ENCODE results near the gene DLG4. TPM values are rescaled to one million over a fixed set of nuclear protein-coding genes. Genes with fewer than 3 reads are reported as not detected.

The DLG4 gene
- 131 TPM for total RNA-seq

GRCh38 chr17:7219812-7220592 lies at the start of gene DLG4, which contains the start of gene ACADVL:
TSS of gene DLG4 (minus strand) at chr17:7219836.
TSS of gene ACADVL (plus strand) at chr17:7219938. CDS start at chr17:7219985, 47 bp downstream.
- peak; percentile 81 for DNase-seq

- no peak for DNase-seq
Observed at GRCh38 chr17:7266784-7267183, 47.1 kb upstream of the DLG4 start.

GRCh38 chr17:7263801-7264078 lies 44.1 kb upstream of the DLG4 start:
- DNase-seq = no peak

GRCh38 chr17:7262935-7263800 lies 43.5 kb upstream of the DLG4 start:
- DNase-seq = no peak

GRCh38 chr17:7262192-7262934 lies 42.7 kb upstream of the DLG4 start, which contains the start of gene CLDN7:
TSS of gene CLDN7 (minus strand) at chr17:7262478. CDS start at chr17:7262043, 435 bp downstream.
- no peak for DNase-seq

DNA sequence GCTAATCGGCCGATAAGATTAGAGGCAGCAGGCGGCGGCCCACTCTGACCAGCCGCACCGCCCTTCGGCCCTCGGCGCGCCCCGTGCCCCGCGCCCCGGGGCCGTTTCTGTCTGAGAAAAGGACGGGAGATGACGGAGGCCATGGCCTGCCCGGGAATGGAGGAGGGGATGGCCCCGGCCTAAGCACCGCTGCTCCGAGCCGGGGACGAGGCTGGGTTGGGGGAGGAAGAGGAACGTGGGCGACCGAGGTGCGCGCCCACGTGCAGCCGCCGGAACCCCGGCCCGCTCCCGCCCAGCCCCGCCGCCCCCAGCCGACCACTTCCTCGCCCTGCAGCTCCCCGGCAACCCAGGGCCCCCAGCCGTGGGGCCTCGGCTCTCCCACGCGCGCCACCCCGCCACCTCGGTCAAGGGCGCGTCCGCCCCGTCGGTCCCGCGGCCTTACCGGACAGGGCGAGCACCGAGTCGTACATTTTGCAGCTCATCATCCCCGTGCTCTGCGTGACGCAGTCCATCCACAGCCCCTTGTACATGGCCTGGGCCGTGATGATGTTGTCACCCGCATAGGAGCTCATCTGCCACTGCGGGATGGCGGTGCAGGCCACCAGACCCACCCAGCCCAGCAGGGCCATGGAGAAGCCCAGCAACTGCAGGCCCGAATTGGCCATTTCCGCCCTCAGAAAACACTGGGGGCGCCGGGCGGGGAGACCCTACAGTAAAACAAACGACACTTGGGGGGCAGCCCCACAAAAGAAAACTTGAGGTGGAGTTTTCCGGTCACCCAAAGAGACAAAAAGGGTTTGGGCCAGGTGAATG lies 41.9 kb upstream of the DLG4 start:
- no peak for DNase-seq

DNA sequence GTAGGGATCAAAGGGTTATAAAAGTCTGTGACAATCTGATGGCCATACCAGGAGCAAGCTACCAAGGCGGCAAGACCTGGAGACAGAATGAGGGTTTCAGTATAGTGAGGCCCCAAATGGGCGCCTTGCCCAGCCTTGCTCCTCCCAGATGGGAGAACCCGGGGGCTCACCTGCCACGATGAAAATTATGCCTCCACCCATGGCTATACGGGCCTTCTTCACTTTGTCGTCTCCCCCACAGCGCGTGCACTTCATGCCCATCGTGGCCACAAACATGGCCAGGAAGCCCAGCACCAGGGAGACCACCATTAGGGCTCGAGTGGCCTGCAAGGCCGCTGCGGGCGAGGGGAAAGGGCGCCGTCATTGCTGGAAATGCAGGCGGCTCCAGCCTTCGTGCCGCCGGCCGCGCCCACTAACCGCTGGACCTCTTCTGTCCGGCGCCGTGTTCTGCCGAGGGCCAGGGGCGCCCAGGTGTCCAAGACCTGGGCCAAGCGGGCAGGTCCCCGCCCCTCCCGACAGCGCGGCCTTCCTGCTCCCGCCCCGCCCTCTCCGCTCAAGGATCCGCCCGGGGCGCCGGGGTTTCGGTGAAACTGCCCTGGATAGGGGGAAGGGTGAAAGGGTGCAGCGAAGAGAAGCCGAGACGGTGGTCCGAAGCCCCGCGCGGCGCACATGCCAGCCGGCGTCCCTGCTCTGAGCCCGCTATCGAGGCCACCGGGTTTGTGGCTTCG lies 41.2 kb upstream of the DLG4 start:
- no peak for DNase-seq

DNA sequence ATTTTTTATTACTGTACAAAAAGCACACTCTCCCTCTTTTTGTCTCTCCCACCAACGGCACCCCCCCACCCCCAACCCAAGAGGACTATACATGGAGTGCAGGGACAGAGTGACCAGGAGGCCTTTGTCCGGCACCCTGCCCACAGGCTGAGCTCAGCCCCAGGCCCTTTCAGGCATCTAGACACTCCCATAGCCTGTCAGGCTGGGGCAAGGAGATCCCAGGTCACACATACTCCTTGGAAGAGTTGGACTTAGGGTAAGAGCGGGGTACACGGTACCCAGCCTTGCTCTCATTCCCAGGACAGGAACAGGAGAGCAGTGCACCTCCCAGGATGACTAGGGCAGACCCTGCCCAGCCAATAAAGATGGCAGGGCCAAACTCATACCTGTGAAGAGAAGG lies 40.5 kb upstream of the DLG4 start:
- DNase-seq = no peak

DNA sequence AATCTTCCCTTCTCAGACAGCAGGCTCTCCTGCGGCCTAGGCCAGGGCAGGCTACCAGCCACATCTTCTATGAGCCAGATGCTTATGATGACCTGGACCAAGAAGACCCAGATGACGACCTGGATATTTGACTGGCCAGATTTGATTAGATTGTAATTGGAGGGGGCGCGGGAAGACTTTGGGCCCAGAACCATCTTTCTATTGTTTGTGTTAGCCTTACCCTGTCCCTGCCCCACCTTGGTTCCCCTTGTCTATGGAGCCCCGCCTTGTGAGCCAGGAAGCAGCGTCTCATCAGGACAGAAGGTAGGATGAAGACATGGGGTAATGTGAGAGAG lies 39.9 kb upstream of the DLG4 start:
- no peak for DNase-seq

DNA sequence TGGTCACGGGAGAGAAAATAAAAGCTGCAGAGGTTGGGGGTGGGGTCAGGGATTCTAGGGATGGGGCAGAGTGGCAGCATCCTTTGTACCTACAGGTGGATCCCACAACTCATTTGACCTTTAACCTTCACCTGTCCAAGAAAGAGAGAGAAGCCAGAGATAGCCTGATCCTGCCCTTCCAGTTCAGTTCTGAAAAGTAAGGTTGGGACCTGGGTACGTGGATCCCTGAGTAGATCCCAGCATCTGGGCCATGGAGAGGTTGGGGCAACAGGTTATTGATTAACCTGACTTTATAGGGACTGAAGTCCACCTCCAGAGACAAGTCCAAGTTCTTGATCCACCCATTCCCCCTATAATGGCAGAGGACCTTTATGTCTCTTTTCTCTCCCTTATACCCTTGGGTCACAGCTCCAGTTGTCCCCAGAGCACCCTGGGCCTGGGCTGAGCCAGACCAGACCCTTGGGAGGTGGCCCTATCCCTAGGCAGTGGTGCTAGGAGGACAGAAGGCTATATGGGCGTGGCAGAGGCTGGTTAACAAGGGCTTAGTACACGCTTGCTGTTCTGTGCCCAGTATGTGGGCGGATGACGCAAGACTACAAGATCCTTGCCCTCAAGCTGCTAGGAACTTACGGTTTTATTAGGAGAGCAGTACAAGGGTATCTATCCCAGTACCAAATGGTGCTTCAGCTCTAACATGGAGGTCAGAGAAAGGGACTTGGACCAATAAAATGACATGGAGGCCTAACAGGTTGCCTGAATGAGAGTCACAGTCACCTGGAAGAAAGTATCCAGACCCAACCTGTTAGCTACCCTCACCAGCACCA lies 39.3 kb upstream of the DLG4 start:
- DNase-seq = no peak

DNA sequence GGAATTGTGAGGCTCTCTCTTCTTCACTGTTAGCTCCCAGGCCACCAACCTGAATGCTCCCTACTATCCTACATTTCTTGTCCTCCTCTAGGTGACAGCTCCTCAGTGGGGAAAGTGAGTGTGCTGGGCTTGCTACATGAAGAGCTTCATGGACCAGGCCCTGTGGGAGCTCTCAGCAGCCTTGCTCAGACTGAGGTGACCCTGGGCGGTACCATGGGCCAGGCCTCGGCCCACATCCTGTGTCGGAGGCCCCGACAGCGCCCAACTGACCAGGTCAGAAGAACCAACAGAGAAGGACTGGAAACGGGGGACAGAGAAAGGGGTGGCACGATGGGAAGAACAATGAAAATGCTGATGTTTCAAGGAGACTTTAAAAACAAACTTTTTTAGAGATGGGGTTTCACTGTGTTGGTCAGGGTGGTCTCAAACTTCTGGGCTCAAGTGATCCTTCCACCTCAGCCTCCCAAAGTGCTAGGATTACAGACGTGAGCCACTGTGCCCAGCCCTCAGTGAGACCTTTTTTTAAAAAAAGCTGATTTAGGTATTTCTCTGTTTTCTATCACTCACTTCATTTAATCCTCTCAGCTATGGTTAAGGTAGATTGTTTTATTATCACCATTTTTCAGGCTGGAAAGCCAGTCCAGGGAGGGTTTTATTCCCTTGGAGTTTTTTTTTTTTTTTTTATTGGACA lies 37.3 kb upstream of the DLG4 start:
- DNase-seq = no peak

- no peak for DNase-seq
Observed at GRCh38 chr17:7254511-7254910, 34.9 kb upstream of the DLG4 start.

GRCh38 chr17:7253082-7253481 lies 33.4 kb upstream of the DLG4 start:
- no peak for DNase-seq

DNA sequence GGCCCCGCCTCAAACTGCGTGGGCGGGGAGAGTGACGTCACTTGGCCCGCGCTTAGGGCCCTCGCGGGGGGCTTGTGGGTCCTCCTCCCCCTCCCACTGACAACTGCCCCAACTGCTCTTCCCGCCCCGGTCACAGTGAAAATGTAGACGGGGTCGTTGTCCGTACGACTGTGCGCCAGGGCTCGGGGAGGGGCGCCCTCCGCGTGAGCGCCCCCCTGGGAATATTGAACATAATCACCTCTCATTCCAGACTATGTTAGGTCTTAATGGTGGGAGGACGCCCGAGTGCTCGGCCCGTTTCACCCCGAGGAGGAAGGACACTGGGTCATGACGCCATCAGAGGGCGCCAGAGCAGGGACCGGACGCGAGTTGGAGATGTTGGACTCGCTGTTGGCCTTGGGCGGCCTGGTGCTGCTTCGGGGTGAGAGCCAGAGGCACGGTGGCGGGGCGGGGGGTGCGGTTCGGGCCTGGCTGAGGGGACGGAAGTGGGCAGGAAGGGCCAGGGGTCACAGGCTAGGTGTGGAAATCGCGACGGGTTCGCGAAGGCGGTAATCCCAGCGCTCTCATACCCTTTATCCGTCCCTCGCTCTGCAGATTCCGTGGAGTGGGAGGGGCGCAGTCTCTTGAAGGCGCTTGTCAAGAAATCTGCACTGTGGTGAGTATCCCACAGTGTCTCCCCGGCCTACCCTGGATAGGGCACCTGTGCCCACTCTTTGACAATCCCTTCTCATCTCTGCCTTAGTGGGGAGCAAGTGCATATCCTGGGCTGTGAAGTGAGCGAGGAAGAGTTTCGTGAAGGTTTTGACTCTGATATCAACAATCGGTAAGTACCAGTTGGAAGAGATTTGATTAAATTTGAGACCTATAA lies 32.8 kb upstream of the DLG4 start, which contains the start of gene ELP5:
ELP5 (plus strand) TSS at position 40 of the 868 bp plus-strand sequence; CDS start at position 376, 336 bp downstream.
- DNase-seq = peak; percentile 87

DNA sequence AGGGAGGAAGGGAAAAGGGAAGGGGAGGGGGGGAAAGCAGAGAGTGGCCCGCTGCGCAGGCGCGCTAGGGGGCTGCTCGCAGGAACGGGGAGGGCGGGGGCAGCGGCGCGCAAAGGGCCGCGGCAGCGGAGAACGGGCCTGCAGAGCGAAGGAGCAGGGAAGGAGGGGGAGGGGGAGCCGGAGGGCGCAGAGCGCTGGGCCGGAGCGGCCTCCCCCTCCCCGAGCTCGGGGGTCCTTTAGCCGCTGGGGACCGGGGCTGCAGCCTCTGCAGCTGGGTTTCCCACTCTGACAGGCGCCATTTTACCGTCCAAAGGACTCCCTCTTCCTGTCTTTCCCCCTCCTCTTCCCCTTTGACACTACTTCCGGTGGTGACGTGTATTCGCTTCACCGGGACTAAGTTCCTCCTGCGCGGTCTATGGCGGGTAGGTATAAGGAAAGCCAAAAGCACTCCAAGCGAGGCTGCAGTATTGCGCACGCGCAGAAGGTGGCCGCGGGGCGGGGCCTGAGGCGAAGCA lies 32.1 kb upstream of the DLG4 start, which contains the start of gene CTDNEP1:
CTDNEP1 (minus strand) TSS at position 74 of the 515 bp plus-strand sequence. CDS start 438 bp downstream, outside the sequence.
- peak; percentile 97 for DNase-seq

GRCh38 chr17:7250695-7251627 lies 31.3 kb upstream of the DLG4 start:
- no peak for DNase-seq

GRCh38 chr17:7249830-7250229 lies 30.2 kb upstream of the DLG4 start:
- no peak for DNase-seq
